A172 (cell line): ENCODE results near the gene TGFBR3L. TPM values are rescaled to one million over a fixed set of nuclear protein-coding genes. Genes with fewer than 3 reads are reported as not detected.
A peak's percentile ranks its signal among the peaks of the same experiment; 100 is the strongest.

Experiments used
- DNase-seq: peaks from one replicate; pipeline ENCODE4 v3.0.0-alpha.2; 2015; ENCODE audit warnings: low spot score
- total RNA-seq: library from RNA; depleted of rRNA; stranded (reverse); fragments of >200 nt; shearing (Covaris generic); gene quantifications from 2 replicates; pipeline ENCODE4 v1.2.3, GENCODE V29; 2014

Gene TGFBR3L
- total RNA-seq, 1 experiment from 2014 or later = not detected

DNA sequence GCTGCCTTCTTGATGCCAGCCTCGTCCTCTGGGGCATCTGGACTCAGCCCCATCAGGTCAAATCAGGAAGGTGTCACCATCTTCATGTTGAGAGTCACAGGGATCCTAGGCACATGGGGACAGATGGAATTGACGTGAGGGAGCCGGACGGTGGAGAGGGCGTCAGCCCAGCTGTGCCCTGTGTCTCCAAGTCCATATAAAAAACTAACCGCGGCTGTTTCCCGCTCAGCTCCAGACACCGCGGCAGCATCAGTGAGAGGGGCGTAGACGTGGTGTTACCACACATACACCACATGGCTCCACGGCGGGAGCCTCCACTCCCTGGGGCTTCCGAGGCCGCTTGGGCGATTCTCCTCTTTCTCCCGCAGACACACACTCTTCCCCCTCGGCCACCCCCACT is 34.8 kb upstream of the TGFBR3L start:
- no peak for DNase-seq

DNA sequence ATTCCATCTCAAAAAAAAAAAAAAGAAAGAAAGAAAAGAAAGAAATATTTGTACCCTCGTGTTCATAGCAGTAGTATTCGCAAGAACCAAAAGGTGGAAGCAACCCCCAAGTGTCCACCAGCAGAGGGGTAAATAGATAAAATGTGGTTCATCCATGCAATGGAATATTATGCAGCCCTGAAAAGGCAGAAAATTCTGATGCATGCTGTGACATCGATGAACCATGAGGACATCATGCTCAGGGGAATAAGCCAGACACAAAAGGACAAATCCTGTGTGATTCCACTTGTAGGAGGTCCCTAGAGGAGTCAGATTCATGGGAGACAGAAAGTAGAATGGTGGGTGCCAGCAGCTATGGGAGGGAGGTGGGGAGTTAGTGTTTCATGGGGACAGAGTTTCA is 32.7 kb upstream of the TGFBR3L start:
- no peak for DNase-seq

- no peak for DNase-seq
These were observed 31.5 kb upstream of the TGFBR3L start for GRCh38 chr19:7883105-7883504.

GRCh38 chr19:7883796-7884570 is 30.6 kb upstream of the TGFBR3L start:
- no peak for DNase-seq

- DNase-seq = no peak
These were observed 28.8 kb upstream of the TGFBR3L start for GRCh38 chr19:7885818-7886217.

DNA sequence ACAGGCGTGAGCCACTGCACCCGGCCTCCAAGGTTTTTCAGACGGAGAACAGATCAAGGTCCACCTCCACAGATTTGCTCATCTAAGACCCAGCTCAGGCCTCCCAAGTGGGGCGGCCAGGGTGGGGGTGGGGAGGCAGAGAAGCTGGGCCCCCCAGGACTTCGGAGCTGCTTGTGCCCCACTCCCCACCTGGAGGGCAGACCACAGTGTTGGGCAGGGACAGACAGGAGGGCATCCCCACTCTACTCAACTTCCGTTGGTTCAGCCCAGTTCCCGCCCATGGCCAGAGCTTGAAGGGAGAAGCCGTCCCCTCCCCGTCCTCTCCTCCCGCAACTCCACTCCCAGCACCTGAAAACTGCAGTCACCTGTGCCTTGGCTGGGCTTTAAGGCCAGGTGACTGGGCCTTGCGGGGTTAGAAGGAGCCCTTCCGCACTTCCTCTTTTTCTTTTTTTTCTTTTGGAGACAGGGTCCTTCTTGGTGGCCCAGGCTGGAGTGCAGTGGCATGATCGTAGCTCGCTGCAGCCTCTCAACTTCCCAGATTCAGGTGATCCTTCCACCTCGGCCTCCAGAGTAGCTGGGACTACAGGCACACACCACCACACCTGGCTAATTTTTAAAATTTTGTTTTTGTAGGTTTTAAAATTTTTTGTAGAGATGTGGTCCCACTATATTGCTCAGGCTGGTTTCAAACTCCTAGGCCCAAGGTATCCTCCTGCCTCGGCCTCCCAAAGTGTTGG is 27.1 kb upstream of the TGFBR3L start:
- no peak for DNase-seq

GRCh38 chr19:7888145-7888825 is 26.3 kb upstream of the TGFBR3L start, which contains the start of gene LRRC8E:
Gene LRRC8E (plus strand): TSS chr19:7888510. CDS start chr19:7895604, 7,094 bp downstream.
- DNase-seq = peak; percentile 66

DNA sequence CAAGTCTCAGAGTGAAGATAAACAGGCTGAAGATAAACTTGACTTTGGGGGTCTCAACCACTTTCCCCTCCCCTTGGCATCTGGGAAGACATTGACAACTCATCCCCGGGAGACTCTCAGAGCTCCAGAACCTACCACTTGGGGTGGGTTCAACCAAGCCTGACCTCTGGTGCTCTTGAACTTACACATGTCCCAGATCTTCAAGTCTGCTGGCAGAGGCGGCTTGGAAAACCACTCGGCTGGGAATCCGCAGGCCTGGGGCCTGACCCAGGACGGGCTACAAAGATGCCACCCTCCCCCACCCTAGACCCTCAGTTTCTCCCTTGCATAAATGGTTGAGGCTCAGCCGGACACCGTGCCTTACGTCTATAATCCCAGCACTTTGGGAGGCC is 25.8 kb upstream of the TGFBR3L start:
- DNase-seq = no peak

GRCh38 chr19:7893362-7894101 is 21.1 kb upstream of the TGFBR3L start:
- peak; percentile 82 for DNase-seq

DNA sequence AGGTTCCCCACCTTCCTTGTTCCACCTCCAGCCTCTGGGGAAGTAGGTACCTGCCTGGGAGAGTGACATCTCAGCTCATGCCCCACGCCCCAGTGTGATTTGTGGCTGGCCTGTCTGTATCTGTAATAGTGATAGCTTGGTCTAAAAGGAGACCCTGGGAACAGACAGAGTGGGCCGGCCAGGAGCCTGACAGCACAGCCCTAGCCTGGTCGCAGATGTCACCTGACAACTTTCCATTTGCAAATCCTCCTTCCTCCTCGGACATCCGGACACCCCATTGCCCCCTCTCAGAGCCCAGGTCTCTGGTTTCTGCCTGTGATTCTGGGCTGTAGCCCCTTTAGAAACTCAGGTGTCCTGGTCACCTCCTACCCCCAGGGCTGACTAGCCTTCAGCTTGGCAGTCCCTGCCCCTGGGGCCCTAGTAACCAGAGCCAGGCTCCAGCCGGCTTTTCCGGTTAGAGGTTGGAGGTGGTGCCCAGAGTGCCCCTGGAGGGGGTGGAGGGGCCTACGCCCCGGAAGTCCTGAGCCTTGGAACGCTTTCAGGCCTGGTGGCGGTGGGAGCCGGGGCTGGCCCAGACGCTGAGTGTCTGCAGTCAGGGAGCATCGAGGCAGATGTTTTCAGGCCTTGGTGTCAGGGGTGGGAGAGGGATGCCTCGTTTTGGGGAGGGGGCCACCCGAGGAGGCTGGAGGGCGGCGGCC is 19.9 kb upstream of the TGFBR3L start:
- DNase-seq = no peak

DNA sequence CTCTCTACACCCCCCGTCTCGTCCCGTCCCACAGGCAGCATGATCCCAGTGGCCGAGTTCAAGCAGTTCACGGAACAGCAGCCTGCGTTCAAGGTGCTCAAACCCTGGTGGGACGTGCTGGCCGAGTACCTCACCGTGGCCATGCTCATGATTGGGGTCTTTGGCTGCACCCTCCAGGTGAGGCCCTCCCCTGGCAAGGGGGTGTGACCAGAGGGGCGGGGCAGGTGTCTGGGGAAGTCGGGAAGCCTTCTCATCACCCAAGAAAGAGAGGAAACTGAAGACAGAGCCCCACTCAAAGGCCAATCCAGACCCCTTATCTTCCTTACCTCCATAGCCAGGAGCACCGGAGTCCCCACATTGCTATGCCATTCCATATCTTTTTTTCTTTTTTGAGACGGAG is 19.1 kb upstream of the TGFBR3L start:
- no peak for DNase-seq

GRCh38 chr19:7897292-7897691 is 17.3 kb upstream of the TGFBR3L start:
- DNase-seq = no peak

- DNase-seq = no peak
These were observed 15.7 kb upstream of the TGFBR3L start for GRCh38 chr19:7898967-7899366.

- DNase-seq = no peak
These were observed 14.8 kb upstream of the TGFBR3L start for GRCh38 chr19:7899751-7900378.

GRCh38 chr19:7900401-7900870 is 14.2 kb upstream of the TGFBR3L start:
- DNase-seq = no peak

GRCh38 chr19:7900931-7901330 is 13.7 kb upstream of the TGFBR3L start:
- peak; percentile 45 for DNase-seq

- no peak for DNase-seq
These were observed 13.3 kb upstream of the TGFBR3L start for GRCh38 chr19:7901337-7901736.

DNA sequence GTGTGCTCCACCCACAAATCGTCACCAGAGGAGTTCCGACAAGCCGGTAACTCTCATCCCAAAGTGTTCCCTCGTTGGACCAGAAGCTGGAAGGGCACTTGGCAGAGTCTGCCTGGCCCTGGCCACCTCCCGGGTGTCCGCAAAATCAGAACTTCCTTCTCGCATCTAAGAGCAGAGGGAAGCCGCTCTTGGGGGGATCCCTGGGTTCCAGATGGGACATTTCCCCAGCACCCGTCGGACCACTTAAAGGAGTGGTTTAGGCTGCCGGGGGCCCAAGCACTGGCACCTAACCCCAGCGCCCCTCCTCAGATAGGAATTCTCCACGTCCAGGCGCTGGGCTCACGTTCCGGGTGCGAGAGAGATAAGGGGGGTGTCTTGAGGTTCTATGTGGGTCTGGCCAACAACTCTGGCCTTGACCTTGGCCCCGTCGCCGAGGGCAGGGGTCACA is 11.8 kb upstream of the TGFBR3L start:
- DNase-seq = no peak

- peak; percentile 99 for DNase-seq
These were observed 11.2 kb upstream of the TGFBR3L start, which contains the start of gene MAP2K7 for GRCh38 chr19:7903244-7904073. Gene MAP2K7 (plus strand): TSS chr19:7903877. CDS start chr19:7903945, 68 bp downstream.
